HG03442 (cell line): ENCODE results near the gene PTPRB.
A peak's percentile ranks its signal among the peaks of the same experiment; 100 is the strongest.

Experiments used
- ATAC-seq: cut with Tn5 transposase; IDR thresholded peaks from one replicate; pipeline ENCODE4 v1.9.1; 2021; ENCODE audit warnings: mild to moderate bottlenecking, moderate library complexity; ENCODE audit not compliant: unreplicated experiment

Gene PTPRB

DNA sequence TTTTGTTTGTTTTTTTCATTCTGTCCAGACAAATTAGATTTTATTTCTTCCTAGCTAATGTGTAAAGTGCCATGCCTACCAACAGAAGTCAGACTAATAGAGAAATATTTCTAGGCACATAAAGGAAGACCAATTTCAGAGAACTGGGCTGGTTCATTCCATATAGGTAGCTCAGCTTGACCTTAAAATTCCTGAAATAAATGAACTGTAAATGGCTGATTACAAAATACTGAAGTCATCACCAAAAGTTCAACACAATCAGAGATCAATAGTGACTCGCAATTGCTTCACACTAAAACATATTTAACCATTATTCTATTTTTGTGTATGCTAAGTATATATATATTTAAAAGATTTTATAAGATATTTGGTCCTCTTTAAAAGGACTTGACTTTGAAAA lies 34.2 kb downstream of the PTPRB start:
- no peak for ATAC-seq

DNA sequence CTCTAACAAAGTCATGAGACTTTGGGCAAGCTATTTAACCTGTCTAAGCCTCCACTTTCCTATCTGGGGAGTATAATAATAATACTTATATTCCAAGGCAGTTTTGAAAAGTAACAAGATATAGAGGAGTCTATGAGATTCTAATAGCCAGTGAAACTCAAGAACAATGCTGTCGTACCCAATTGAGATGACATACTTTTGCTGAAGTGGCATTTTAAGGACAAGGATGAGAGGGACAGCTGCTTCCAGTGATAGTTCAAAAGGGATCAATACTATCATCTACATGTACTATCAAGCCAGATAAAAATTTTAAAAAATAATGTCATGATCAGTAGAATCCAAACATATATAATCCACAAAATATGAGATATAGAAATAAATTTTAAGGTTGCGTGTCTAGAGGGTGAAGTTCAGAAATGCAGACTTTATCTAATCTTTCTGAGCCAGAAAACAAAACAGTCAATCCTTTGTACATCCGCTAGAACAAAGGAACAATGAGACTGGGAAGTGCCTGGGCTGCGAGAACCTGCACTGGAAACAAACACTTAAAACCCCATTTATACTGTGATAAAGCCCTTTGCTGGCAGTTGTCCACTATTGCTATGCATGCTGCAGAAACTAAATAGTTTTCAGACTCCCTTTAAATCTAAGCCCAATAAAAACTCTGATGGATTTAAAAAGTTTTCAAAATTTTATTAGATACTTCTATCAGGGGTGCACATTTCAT lies 38.6 kb downstream of the PTPRB start:
- ATAC-seq: no peak

DNA sequence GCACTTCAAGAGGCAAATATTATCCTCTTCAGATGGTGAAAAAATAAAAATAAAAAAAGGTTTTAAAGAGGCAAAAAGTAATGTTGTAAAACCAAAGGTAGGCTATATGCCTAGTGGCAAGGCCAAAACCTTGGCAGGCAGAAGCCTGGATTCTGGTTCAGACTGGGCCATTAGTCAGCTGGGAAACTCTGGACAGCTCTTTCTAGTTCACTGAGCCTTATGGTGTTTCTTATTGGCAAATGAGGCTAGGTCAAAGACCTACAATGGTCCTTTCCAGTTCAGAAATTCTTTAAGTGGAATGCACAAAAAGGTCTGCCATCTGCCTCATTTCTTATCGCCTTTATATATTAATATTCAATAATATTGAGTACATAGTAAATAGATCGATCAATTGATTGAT lies 44.6 kb downstream of the PTPRB start:
- ATAC-seq: no peak

DNA sequence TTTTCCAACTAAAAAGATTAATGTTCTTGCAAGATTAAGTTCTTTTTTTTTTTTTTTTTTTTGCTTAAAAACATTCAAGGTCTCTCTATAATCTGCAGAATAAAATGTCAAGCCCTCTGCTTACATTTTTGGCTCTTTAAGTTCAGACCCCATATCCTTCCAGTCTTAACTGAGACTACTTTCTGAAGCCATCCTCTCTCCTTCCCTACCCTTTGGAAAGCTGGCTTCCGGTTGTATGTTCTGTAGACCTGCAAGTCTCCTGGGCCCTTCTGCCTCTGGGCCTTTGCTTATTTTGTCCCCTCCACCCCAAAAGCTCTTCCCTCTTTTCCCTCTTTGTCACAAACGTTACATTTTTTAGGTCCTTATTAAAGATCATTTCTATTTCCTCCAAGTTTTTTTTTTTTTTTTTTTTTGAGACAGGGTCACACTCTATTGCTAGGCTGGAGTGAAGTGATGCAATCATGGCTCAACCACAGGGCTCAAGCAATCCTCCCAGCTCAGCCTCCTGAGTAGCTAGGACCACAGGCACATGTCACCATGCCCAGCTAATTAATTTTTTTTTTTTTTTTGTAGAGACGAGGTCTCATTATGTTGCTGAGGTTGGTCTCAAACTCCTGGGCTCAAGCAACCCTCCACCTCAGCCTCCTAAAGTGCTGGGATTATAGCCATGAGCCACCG lies 46.5 kb downstream of the PTPRB start:
- ATAC-seq: no peak

DNA sequence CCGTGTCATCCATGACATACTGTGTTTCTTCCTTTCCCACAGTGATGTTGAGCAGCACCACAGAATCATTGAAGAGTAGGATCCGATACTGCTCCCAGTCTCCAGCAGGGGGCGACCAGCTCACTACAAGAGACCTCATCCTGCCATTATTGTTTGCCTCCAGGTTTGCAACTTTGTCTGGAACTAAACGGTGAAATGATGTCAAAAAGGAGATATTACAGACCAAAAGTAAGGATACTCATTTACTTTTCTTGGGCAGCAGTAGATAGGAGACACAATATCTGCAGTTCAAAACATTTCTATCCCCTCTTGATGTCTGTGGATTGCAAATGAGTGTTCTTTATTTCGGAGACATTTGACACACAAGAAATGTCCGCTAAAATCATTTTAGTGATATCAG lies 47.2 kb downstream of the PTPRB start:
- peak; percentile 96 for ATAC-seq

DNA sequence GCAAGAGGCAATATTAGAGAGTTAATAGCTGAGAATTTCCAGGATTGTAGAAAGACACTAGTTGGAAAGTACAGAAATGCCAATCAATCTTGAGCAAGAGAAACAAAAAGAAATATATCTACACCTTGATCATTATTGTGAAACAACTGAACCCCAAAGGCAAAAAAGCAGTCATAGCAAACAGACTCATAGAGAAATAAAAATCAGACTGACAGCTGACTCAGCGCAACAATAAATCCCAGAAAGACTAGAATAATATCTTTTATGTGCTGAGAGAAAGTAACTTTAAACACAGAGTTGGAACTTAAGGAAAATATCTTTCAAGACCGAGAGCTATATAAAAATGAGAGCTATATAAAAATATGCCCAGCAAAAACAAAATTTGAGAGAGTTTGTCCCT lies 52.9 kb downstream of the PTPRB start:
- ATAC-seq: no peak

DNA sequence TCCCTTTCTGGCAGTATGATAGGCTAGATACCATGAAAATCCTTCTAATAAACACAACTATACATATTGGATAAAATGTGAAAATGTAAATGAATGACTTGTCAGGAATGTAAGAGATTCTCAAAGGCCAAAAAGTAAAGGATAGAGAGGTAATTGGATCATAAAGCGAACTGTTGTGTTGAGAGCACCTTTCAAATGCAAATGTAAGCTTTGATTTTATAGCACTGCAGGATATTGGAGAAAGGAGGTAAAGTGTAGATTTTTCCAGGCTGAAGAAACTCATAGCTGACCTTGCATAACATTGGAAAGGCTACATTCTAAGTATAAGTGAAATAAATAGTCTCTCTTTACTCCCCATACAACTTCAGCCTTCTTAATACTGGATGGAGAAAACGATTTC lies 54.0 kb downstream of the PTPRB start:
- no peak for ATAC-seq

DNA sequence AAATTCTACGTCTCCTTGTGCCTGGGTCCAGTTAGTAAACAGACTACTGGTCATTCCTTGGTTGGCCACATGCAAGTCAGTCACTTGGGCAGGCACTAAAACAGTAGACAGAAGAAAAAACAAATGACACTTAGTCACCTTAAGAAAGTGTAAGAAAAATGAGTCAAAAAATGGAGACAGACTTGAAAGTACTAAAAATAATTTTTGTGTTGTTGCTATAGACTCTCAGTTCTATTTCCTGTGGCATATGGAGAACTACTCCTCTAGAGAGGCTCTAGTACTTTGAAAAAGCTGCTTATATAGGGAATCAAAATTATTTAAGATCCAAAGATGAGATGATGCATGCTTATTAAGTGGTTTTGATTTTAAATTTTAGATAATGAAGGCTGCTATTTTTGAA lies 56.0 kb downstream of the PTPRB start:
- no peak for ATAC-seq

DNA sequence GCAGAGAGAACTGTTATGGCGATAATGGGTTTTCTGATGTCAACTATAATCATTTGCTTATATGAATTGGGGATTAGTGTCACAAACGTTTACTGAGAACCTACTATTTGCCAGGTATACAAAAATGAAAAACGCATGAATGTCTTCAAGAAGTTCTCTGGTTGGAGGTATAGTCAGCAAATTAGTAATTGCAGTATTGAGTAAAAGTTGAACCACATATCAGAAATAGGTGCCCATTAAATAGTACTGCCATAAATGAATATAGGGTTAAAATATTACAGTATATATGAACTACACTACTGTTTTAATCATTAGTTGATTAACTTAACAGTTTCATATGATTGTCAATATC lies 60.0 kb downstream of the PTPRB start:
- no peak for ATAC-seq

DNA sequence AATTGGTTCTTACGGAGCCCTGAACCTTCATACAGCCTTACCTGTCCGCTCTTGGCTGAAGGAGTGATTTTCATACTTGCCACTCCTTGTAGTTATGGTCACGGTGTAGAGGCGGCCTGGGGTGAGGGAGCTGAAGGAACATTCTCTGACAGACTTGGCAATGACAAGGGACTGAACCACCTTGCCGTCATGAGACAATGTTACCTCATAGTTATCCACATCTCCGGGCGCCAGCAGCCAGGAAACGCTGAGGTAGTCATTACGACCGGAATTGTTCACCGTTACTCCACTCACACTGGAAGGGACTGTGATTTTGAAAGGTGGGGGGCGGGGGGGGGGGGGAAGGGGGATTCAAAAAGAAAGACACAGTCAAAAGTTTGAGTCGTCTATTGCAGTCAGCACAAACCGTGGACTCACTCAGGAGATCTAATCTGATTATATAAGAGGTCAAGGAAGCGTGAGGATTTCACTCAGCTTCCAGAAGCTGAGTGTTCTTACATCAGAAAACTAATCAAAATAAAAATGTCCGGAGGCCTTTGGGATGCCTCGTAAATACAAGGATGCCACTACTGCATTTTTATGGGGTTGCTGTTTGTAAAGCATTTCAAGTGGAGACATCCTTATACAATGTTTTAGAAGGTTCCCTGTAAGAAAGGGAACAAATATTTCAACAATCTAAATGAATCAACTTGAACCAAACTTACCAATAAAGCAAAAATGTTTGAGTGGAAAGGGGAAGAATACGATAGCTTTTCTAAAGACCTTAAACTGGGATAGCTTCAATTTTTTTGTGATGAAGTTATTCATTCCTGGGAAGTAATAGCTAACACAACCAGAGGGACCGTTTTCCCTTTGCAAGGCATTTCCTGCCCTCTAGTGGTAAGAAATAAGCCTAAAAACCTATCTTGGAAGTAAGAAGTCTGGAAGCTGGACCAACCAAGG lies 60.6 kb downstream of the PTPRB start:
- peak; percentile 58 for ATAC-seq

DNA sequence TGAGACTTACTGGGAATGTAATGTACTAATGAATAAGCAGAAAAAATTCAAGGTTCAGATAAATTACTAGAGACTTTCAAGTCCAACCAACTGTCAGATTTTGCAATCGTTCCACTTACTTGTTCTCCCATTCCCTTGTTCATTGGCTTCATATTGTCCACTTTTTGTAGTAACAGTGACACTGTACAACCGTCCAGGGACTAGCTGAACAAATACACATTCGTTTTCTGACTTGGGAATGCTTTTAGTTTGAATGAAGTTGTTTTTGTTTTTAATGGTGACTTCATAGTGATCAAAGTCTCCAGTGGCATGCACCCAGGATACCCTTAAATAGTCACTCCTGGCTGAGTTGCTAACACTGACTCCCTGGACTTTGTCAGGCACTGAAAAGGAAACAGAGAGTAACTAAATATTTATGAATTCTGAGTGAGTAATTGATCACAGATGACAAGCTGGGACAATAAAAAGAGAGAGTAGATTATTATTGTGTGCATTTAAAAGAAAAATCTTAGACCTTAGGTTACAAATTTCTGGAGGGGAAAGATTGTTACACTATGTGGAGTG lies 65.4 kb downstream of the PTPRB start:
- no peak for ATAC-seq

DNA sequence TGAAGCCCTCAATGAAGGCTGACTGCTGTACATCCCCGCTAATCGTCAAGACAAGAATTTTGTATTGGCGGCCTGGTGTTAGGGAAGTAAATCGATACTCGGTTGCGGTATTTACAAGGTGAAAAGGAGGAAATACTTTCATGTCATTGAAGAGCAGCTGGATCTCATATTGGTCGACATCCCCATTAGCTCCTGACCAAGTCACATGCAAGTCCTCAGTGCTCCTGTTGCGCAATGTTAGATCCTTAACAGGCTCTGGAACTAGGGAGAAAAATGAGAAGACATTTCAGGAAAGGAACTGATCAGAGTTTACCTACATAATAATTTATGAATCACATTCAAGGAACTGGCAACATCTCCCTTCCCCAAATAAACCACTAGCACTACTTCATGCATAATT lies 66.2 kb downstream of the PTPRB start:
- no peak for ATAC-seq

DNA sequence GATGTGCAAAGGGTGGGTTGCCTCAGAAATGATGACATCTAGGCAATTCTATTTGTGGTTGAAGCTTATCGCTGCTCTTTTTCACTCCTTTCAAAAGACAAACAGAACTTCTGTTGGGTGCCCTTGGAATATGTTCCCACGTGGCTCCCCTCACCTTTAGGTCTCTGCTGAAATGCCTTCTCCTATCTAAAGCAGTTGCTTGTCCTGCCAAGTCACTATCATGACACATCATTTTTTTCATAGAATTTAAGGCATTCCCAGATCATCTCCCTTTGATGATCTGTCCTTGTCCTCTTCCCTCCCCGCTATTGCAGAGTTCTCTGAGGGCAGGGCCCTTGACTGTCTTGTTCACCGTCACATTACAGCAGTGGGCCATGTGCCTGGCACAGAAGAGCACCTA lies 75.7 kb downstream of the PTPRB start:
- ATAC-seq: no peak

DNA sequence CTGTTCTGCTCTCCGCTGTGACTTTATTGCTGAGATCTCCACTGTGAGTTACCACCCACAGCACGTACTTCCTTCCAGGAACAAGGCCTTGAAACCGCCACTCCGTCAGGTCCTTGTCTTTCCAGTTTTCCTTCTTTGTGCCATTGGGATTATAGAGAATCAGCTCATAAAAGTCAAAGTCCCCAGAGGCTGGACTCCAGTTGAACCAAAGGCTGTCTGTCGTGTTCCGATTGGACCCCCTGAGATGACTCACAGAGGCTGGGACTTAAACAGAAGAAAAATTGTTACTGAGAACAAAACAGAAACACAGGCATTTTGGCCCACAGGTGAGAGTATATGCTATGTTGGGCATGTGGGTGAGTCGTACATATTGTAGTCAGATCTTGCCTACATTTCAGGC lies 76.6 kb downstream of the PTPRB start:
- no peak for ATAC-seq

DNA sequence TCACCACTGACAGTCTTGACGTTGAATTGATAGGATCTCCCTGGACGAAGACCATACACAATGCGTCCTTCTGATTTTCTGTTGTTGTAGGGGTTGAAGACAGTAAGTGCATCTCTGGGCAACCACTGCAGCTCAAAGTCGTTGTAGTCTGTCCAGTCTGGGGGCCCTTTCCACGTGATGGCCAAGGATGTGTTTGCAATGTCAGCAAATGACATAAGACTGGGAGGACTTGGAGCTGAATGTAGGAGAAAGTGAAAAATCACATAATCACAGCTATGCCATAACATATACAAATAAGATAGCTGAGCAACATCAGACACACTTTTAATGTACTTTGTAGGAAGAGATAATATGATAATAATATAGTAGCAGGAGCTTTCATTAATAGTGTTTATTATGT lies 77.8 kb downstream of the PTPRB start:
- ATAC-seq: no peak

DNA sequence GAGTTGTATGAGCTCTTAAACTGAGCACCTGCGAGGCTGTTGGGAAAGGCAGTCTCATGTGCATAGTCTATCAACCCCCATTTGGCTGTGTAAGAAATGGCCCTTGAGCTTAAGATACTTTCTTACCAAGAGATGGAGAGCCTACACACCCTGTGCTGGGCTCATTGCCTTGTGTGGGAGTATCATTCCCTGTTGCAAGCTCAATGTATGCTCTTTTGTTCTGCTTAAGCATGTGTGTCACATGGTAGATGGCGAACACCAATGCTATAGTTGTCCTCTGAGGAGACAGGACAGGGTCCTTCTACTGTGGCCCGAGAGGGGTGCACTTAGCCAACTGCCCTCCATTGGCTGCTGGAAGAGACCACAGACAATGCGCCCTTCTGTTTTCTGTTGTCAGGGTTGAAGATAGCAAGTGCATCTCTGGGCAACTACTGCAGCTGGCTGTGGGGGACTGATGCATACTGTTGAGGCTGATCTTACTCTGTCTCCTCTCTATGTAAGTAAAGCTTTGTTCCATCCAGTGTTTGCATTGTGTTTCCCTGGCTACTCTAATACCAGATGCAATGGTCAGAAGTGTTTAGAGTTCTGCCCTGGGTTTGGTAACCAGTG lies 79.5 kb downstream of the PTPRB start:
- no peak for ATAC-seq

DNA sequence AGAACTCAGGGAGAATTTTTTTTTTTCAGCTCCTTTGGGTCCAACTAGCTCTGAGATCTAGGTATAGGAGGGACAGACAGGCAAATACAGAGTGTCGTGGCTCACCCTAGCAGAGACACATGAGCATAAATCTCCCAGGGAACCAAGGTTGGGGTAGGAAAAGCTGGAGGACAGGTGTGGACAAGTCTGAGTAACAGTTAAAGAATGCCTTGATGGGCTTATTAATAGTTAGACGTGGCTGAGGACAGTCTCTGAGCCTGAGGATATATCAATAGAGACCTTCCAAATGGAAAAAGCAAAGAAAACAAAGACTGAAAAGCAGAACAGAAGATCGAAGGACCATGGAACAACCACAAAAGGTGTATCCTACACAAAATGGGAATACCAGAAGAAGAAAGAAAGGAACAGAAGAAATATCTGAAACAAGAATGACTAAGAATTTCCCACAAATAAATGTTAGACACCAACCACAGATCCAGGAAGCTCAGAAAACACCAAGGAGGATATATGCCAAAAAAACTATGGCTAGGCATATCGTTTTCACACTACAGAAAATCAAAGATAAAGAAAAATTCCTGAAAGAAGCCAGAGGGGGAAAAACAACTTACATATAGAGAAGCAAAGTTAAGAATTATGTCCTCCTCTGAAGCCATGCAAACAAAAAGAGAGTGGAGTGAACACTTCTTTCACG lies 80.9 kb downstream of the PTPRB start:
- ATAC-seq: no peak

DNA sequence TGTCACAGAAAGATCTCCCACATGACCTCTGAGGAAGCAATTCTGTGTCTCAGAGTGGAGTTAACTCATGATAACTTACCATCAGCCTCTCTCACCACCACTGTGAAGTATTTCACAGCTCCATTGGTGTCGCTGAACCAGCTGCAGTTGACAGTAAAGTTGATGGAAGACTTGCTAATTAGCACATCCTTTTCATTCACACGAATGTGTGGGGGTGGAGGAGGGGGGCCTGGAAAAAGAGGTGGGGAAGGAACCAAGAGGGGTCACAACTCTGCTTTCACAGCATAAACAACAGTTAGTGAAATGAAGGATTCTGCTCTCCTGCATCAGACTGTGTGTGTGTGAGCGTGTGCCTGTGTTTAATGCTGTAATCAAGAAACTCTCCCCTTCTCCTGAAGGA lies 82.1 kb downstream of the PTPRB start:
- ATAC-seq: no peak

DNA sequence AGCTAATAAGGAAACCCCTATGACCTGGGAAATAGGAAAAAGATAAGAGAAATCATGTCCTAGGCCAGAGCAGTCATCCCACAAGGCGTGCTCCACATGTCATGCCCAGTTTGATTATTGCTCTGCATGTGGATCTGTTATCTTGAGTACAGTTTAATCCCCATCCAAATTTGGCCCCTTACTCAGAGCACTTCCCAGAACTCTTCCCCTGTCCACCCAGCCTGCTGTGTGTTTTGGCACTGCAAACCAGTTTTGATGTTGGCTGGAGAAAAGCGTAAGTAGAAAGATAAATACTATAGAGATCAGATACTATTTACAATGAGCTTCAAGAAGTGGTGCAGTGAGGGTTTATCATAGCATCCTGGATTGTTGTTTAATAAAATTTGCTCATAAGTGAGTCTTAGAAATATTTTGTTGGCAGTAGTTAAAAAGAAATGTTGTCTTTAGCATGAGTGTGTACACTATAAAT lies 83.8 kb downstream of the PTPRB start:
- ATAC-seq: no peak

DNA sequence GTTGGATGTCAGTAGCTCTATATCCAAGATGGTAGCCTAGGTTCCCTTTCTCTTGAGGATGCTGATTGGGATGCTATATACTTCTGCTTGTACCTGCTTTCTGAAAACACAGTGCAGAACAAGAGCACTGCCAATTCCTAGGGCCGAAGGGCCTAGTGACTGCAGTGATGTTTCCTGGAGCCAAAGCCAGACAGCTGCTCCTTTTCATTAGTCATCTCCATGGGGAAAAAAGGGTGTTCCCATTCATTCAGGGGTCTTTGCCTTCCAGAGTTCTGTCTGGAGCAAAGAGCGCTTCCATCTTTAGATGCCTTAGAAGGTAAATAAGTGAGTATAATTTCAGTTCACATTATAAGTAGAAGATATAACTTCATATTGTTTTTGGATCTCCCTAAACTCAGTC lies 85.5 kb downstream of the PTPRB start:
- ATAC-seq: no peak
